MCF 10A (cell line): ENCODE data around the gene FNDC5. TPM values are rescaled to one million over a fixed set of nuclear protein-coding genes. Genes with fewer than 3 reads are reported as not detected.

Experiments used
- BruUV-seq: library from RNA; stranded (reverse); fragments of 400-500 nt; replicated peaks from 2 replicates; lab custom pipeline; 2021; lab: Mats Ljungman, UMichigan
- CTCF ChIA-PET: fragments of 300-600 bp; sonication (Branson Sonifier 250); formaldehyde crosslinking; extraction: SDS; loops from one replicate; lab custom pipeline; 2021; ENCODE audit warnings: antibody characterized with exemption, inconsistent platforms; lab: Yijun Ruan, JAX
- POLR2A ChIA-PET: fragments of 300-600, 350-650 bp; sonication (Branson Sonifier 250); formaldehyde crosslinking; extraction: SDS; loops from one replicate; lab custom pipeline; 2020; ENCODE audit warnings: antibody characterized with exemption, inconsistent platforms; lab: Yijun Ruan, JAX
- DNase-seq: peaks from one replicate; pipeline ENCODE4 v3.0.0-alpha.2; 2018; ENCODE audit not compliant: unreplicated experiment
- H3K27ac Mint-ChIP-seq: one replicate; pipeline ENCODE4 v1.8.0; 2022; ENCODE audit warnings: mild to moderate bottlenecking, low read depth, mixed read lengths; ENCODE audit not compliant: unreplicated experiment
- H3K27me3 Mint-ChIP-seq: one replicate; pipeline ENCODE4 v1.8.0; 2022; ENCODE audit warnings: mixed read lengths; ENCODE audit not compliant: insufficient read depth, unreplicated experiment
- H3K36me3 Mint-ChIP-seq: one replicate; pipeline ENCODE4 v1.8.0; 2022; ENCODE audit warnings: mild to moderate bottlenecking, moderate library complexity, mixed read lengths; ENCODE audit not compliant: insufficient read depth, unreplicated experiment
- H3K4me1 Mint-ChIP-seq: one replicate; pipeline ENCODE4 v1.8.0; 2022; ENCODE audit warnings: mixed read lengths; ENCODE audit not compliant: insufficient read depth, unreplicated experiment
- H3K4me3 Mint-ChIP-seq: one replicate; pipeline ENCODE4 v1.8.0; 2022; ENCODE audit warnings: mild to moderate bottlenecking, moderate library complexity, mixed read lengths; ENCODE audit not compliant: unreplicated experiment
- H3K9me3 Mint-ChIP-seq: one replicate; pipeline ENCODE4 v1.8.0; 2022; ENCODE audit warnings: mixed read lengths; ENCODE audit not compliant: unreplicated experiment
- intact Hi-C: fragments of 100-400 bp; cut with micrococcal nuclease; formaldehyde crosslinking; loops from 2 replicates; pipeline ENCODE4 v1.14.1; 2022
- total RNA-seq: library from RNA; stranded (reverse); gene quantifications from 2 replicates; pipeline ENCODE4 v1.2.3, GENCODE V29; 2022
- TF ChIP-seq, protein P1 (sequence below): fragments of 200-600 bp; IDR thresholded peaks from one replicate; pipeline ENCODE4 v1.8.0; 2022; ENCODE audit warnings: antibody characterized with exemption, mild to moderate bottlenecking; ENCODE audit not compliant: unreplicated experiment

The FNDC5 gene
- total RNA-seq, 1 experiment from 2014 or later, result not detected

DNA sequence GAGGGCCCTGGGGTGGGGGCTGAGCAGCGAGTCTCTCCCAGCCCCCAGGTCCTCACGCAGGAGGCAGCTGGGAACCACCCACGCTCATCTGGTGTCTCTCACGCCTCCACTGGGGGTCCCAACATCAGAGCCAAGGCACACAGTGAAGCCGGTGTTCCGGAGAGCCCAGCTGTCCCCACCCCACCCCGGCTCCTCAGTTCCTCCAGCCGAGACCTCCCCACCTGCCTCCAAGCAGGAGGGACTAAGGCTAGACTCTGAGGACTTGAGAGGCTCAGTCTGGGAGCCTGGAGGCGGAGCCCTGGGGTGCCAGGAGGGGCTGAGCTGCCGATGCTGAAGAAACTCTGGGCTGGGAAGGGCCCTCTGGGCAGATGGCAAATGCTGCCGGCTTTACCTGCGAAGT is 14.0 kb upstream of the FNDC5 start:
- BruUV-seq, result no TSS peak
- peaks cover 52% of the 10 kb centered on the region for H3K27me3 Mint-ChIP-seq

DNA sequence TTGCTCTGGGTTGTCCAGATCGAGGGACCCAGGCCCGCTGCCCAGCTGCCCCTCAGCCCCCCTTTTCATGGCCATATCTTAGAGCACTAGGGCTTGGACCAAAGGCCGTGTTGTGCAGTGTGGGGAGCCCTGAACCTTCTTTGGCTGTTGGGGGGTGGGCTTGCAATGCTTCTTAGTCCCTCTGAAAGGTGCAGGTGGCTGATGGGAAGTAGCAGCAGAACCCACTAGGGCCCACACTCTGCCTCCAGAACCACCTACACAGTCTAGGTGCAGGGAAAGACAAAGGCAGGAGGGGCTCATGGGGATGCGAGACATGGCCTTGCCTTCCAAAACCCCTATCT is 13.3 kb upstream of the FNDC5 start:
- Mint-ChIP-seq H3K9me3 (no peaks in the 10 kb centered on the region), H3K4me3 (no peak overlapping the region), H3K27me3 (peaks cover 51% of the 10 kb centered on the region), H3K4me1 (no peaks in the 10 kb centered on the region), H3K36me3 (no peaks in the 10 kb centered on the region), H3K27ac (no peak overlapping the region)
- BruUV-seq, result no TSS peak
- intact Hi-C loops, result no loop called here
- POLR2A ChIA-PET, result no interaction called here
- DNase-seq, result no peak
- TF ChIP-seq, protein P1, sequence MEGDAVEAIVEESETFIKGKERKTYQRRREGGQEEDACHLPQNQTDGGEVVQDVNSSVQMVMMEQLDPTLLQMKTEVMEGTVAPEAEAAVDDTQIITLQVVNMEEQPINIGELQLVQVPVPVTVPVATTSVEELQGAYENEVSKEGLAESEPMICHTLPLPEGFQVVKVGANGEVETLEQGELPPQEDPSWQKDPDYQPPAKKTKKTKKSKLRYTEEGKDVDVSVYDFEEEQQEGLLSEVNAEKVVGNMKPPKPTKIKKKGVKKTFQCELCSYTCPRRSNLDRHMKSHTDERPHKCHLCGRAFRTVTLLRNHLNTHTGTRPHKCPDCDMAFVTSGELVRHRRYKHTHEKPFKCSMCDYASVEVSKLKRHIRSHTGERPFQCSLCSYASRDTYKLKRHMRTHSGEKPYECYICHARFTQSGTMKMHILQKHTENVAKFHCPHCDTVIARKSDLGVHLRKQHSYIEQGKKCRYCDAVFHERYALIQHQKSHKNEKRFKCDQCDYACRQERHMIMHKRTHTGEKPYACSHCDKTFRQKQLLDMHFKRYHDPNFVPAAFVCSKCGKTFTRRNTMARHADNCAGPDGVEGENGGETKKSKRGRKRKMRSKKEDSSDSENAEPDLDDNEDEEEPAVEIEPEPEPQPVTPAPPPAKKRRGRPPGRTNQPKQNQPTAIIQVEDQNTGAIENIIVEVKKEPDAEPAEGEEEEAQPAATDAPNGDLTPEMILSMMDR, result no peak
- CTCF ChIA-PET, result no interaction called here

More for the DNA sequence above, 14.0 kb upstream of the FNDC5 start:
- POLR2A ChIA-PET, result interaction anchor here (0.6 kb wide), 1 partner anchor 170 kb away, joined by 3 read pairs; no protein-coding TSS in a partner anchor
- intact Hi-C loops, result no loop called here
- H3K4me1 Mint-ChIP-seq, result no peaks in the 10 kb centered on the region
- no peak for DNase-seq
- CTCF ChIA-PET, result interaction anchor here (0.9 to 1.7 kb wide), 2 partner anchors 12 to 172 kb away, joined by 4 to 7 read pairs; no protein-coding TSS in a partner anchor
- H3K9me3 Mint-ChIP-seq, result no peaks in the 10 kb centered on the region
- H3K27ac Mint-ChIP-seq, result no peak overlapping the region
- no peak overlapping the region for H3K4me3 Mint-ChIP-seq
- TF ChIP-seq, protein P1, result no peak
- H3K36me3 Mint-ChIP-seq, result no peaks in the 10 kb centered on the region

DNA sequence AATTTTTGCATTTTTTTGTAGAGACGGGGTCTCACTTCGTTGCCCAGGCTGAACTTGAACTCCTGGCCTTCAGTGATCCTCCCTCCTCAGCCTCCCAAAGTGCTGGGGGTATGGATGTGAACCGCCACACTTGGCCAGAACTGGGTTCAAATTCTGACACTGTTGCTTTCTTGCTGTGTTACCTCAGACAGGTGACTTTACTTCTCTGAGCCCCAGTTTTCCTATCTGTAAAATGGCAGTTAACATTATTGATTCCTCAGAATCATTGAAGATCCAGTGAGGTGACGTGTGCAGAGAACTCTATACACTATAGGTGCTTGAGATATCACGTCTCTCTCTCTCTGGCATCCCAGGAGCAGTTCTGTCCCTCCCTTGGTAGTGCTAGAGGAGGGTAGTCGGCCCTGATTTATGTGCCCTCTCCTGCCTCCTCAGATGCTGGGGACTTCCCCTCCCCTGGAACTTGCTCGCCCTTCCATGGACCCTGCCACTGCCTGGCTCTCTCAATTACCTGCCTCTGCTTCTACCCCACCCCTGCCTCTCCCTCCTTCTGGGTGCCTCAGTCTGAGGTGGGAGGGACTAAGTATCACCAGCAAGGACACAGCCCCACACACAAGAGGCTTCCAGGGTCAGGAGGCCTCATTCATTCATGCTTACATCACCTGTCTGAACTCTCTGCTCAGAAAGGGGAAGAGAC is 12.8 kb upstream of the FNDC5 start:
- no peak overlapping the region for H3K4me3 Mint-ChIP-seq
- no peaks in the 10 kb centered on the region for H3K4me1 Mint-ChIP-seq
- no peak overlapping the region for H3K27ac Mint-ChIP-seq
- ChIA-PET POLR2A (no interaction called here), CTCF (no interaction called here)
- peaks cover 51% of the 10 kb centered on the region for H3K27me3 Mint-ChIP-seq
- intact Hi-C loops, result no loop called here
- no TSS peak for BruUV-seq
- DNase-seq, result no peak
- TF ChIP-seq, protein P1, result no peak
- no peaks in the 10 kb centered on the region for H3K36me3 Mint-ChIP-seq
- H3K9me3 Mint-ChIP-seq, result no peaks in the 10 kb centered on the region

DNA sequence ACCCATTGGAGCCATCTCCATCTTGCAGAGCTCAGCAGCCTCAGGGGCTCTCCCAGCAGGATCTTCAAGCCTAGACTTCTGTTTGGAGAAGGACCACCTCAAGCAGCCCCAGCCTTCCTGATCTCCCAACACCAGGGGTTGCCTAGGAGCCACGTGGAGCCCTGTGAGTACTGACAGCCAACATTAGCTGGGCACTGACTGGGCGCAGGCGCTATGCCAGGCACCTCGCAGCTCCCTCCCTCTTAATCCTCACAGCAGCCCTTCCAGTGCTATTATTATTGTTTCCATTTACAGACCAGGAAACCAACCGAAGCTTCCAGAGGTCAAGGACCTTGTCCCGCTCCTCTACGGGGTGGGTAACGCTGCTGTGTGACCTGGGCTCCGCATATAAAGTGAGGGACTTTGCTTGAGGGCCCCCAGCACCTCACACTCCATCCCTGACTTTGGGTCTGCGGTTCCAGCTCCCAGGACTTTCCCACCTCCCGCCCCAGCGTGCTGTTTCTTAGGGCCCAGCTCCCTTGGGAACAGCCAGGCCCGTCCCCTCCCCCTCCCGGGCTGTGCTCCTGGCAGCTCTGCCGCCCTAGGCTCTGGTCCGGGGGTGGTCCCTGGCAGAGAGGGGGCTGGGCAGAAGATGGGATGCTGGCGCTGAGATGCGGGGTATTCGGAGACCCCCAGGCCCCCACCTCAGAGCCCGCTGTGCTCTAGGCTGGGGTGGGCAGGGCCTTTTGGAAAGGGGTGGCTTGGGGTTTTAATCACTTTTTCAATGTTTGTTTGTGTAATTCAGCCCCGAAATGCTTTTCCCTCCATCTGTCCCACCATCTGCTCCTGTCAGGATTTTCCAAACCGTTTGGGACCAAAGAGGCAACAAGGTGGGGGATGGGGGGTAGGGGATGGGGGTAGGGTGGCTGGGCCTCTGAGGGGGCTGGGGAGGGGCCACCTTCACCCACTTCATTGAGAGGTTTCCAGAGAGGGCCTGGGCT is 11.4 kb upstream of the FNDC5 start:
- no peak overlapping the region for H3K4me3 Mint-ChIP-seq
- no peak for DNase-seq
- intact Hi-C loops, result no loop called here
- H3K4me1 Mint-ChIP-seq, result peaks cover 7% of the 10 kb centered on the region
- H3K36me3 Mint-ChIP-seq, result no peaks in the 10 kb centered on the region
- ChIA-PET POLR2A (no interaction called here), CTCF (interaction anchor here (1.7 kb wide), 1 partner anchor 10 kb away, joined by 3 read pairs; no protein-coding TSS in a partner anchor)
- H3K27me3 Mint-ChIP-seq, result peaks cover 43% of the 10 kb centered on the region
- no peak overlapping the region for H3K27ac Mint-ChIP-seq
- BruUV-seq, result no TSS peak
- TF ChIP-seq, protein P1, result no peak
- no peaks in the 10 kb centered on the region for H3K9me3 Mint-ChIP-seq
